ENCODE data around the gene ZNF146.

ZNF146 gene

GRCh38 chr19:36256064-36256463, 41.2 kb downstream of the ZNF146 start:
- TF ChIP-seq CTCF (IDR thresholded peaks at IDR 0.05; ENCODE audit: borderline replicate concordance, insufficient read depth, low read depth, low read length) = no peak

GRCh38 chr19:36256853-36257519, 42.1 kb downstream of the ZNF146 start:
- no peak overlapping the region for H3K4me3 ChIP-seq (ENCODE audit: low read depth, low read length)
- TF ChIP-seq CTCF (IDR thresholded peaks at IDR 0.05; ENCODE audit: borderline replicate concordance, insufficient read depth, low read depth, low read length) = no peak

More at GRCh38 chr19:36256064-36256463, 41.2 kb downstream of the ZNF146 start:
- no peak overlapping the region for H3K4me3 ChIP-seq (ENCODE audit: low read depth, low read length)

- H3K4me3 ChIP-seq (ENCODE audit: low read depth, low read length) = no peak overlapping the region
- TF ChIP-seq CTCF (IDR thresholded peaks at IDR 0.05; ENCODE audit: borderline replicate concordance, insufficient read depth, low read depth, low read length) = no peak
These were observed 42.6 kb downstream of the ZNF146 start for GRCh38 chr19:36257520-36257876.

- H3K4me3 ChIP-seq (ENCODE audit: low read depth, low read length) = no peak overlapping the region
- no peak for TF ChIP-seq CTCF (IDR thresholded peaks at IDR 0.05; ENCODE audit: borderline replicate concordance, insufficient read depth, low read depth, low read length)
These were observed 43.3 kb downstream of the ZNF146 start for GRCh38 chr19:36258028-36258875.

- no peak for TF ChIP-seq CTCF (IDR thresholded peaks at IDR 0.05; ENCODE audit: borderline replicate concordance, insufficient read depth, low read depth, low read length)
- no peak overlapping the region for H3K4me3 ChIP-seq (ENCODE audit: low read depth, low read length)
These were observed 44.3 kb downstream of the ZNF146 start for GRCh38 chr19:36259211-36259610.

GRCh38 chr19:36265064-36265463, 50.2 kb downstream of the ZNF146 start:
- no peak overlapping the region for H3K4me3 ChIP-seq (ENCODE audit: low read depth, low read length)
- TF ChIP-seq CTCF (IDR thresholded peaks at IDR 0.05; ENCODE audit: borderline replicate concordance, insufficient read depth, low read depth, low read length) = no peak

Data from GM12875 (cell line).